Measurements from ENCODE around the gene IDUA.

The IDUA gene

GRCh38 chr4:956531-957230, 30.2 kb upstream of the IDUA start:
- peak; percentile 29 for DNase-seq

GRCh38 chr4:957231-957580, 29.6 kb upstream of the IDUA start:
- peak; percentile 23 for DNase-seq

DNA sequence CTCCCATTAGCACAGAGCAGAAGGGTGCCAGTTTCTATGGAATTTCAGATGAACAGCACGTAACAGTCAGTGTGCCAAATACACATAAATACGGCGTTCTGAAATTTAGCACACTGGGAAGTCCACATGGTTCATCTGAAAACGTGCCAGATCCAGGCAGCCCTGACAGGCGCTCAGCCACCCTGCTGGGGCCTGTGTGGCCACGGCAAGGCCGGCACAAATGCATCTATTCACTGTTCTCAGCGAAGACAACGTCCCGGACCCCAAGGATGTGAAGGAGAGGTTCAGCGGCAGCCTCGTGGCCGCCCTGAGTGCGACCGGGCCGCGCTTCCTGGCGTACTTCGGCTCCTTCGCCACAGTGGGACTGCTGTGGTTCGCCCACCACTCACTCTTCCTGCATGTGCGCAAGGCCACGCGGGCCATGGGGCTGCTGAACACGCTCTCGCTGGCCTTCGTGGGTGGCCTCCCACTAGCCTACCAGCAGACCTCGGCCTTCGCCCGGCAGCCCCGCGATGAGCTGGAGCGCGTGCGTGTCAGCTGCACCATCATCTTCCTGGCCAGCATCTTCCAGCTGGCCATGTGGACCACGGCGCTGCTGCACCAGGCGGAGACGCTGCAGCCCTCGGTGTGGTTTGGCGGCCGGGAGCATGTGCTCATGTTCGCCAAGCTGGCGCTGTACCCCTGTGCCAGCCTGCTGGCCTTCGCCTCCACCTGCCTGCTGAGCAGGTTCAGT, 29.1 kb upstream of the IDUA start:
- peak; percentile 29 for DNase-seq

- no peak for DNase-seq
Measured at GRCh38 chr4:958314-958665, 28.6 kb upstream of the IDUA start.

GRCh38 chr4:958696-959337, 28.0 kb upstream of the IDUA start:
- DNase-seq, result peak; percentile 13

GRCh38 chr4:959338-960139, 27.3 kb upstream of the IDUA start:
- DNase-seq, result peak; percentile 33

DNA sequence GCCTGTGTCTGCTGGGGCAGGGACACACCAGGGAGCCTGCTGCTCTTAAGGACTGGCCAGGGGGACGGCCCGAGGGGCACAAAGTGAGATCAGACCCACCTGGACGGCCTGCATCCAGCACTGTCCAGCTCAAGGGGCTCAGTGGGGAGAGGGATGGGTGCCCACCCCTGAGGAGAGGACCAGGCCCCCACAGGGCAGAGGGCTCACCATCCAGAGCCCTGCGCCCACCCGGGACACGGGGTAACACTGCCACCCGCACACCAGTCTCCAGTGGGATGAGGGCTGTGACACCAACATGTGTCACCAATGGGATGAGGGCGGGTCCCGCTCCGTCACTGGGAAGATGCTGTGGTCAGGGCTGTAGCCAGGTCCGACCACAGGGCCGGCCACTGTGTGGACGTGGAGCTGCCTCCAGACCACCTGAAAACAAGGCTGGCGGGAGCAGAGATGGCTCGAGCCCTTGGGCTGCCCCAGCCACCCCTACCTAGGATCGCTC, 26.7 kb upstream of the IDUA start:
- peak; percentile 26 for DNase-seq

- peak; percentile 43 for DNase-seq
Measured at GRCh38 chr4:960636-961350, 26.1 kb upstream of the IDUA start.

- peak; percentile 66 for DNase-seq
Measured at GRCh38 chr4:961351-962230, 25.3 kb upstream of the IDUA start.

DNA sequence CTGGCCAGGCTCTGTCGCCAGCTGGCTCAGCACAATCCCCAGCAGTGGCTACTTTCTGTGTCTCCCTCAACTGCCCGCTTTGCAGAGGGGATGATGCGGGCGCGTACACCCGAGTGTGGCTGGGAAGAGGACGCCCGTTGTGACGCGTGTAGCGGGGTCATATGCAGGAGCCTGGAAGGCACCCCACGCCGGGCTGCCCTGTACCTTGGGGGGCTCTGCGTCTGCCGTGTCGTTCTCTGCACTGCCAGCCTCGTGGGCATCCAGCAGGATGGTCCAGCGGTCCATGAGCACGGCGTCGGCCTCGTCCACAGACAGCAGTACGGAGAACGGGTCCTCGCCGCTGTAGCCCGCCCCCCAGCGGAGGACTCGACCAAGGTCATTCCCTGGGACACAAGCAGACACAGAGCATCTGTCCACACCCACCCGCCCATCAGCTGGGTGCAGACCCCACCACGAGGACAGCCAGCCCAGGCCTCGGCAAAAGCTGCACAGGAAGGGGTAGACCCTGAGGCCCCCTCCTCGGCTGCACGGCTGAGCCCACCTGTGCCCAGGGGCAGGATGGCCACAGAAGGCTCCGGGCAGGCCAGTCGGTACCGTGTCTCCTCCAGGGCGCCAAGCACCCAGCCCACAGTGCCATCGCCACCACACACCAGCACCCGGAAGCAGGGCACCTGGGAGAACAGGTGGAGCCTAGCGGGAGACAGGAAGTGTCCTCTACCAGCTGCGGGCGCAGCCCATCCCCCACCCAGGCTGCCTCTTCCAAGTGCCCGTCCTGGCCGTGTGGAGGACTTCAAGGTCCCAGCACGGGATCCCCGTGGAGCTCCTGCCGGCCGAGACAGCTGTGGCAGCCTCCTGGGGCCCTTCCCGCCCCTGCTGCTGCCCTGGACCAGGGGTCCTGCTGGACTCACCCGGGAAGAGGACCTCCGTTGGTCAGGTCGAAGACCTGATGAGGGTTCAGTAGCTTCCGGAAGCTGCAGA, 24.3 kb upstream of the IDUA start:
- DNase-seq, result peak; percentile 24

DNA sequence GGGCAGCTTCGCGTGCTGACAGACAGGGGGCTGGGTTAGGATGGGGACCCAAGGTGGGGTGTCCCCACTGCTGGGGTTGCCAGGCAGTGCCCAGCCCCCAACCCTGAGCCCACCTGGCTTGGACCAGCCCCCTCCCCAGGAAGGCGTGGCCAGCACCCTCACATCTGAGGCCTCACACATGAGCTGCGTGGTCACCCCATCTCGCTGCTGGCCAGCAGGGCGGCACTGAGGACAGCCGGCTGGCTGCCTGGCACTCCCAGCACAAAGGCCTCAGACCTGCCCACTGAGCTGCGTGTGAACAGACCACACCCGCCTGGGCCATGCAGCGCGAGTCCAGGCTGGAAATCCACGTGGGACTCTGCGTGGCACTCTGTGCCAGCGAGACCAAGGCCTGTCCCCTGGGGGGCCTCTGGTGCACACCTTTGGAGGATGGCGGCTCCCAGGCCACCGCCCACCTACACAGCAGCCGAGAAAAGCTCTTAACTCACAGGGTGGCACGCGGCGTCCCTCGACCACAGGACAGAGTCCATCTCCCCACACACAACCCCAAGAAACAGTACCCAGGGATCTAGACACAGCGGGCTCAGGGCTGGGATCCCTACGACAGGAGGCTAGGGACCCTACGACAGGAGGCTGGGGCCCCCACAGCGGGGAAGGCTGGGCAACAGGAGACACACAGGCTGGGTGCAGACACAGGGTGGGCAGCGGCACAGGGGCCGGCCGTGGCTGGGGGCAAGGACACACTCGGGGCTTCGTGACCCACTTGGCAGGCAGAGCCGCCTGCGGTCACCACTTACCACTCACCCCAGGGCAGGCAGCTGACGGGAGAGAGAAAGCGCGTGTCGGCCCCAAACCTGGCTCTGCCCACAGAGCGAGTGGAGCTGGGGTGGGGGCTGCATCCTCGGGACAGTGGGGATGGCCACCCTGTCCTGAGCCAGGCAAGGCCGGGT, 23.3 kb upstream of the IDUA start:
- no peak for DNase-seq

DNA sequence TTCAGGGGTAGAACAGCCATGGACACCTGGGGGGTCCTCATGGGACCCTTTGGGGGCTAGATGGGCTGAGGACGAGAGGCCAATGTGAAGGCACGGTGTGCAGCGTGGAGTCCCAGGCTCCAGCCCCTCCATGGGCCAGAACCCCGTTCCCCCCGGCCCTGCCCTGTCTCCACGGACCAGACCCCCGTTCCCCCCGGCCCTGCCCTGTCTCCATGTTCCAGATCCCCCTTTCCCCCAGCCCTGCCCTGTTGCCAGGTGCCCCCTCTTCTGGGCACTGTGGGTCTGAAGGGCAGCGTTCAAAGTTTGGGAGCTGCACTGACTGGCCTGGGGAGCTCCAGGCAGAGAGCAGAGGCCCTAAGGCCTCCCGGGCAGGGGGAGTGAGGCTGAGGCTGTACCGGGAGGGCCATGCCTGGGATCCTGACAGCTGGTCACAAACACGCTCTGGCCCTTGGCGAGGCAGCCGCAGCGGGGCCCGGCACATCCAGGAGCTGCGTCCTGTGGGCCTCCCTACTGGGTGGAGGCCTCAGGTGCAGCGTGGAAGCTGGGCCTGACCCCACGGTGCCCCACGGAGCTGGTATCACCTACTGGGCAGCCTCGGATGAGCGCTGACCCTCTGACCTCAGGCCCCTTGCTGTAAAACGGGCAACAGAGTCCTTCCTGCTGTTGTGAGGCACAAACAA, 22.4 kb upstream of the IDUA start:
- no peak for DNase-seq

DNA sequence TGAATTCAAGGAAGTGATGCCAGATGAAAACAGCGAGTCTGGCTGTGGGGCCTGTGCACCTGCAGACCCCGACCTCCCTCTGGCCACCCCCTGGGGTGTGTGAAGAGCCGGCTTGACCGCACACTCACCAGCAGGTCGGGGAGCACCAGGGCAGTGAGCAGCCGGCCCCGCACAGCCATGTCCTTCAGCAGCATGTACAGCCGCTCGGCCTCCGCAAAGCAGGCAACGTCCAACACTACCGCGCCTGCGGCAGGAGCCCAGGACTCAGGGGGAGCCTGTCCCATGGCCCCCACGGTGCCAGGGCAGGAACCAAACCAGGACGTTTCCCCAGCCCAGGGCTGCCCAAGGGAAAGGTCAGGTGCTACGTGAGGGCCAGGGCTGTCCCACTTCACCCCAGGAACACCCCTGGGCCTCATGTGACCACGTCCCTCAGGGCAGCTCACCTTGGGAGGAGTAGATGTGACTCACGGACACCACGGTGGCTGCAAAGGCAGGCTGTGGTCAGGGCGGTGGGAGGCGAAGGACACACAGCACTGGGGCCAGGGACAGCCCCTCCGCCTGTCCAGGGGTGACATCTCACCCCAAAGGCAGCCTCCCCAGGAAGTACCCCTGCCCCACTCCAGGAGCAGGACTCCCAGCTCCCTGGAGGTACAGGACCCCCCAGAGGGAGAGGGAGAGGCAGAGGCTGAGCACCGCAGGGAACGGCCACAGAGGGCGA, 21.6 kb upstream of the IDUA start:
- no peak for DNase-seq

DNA sequence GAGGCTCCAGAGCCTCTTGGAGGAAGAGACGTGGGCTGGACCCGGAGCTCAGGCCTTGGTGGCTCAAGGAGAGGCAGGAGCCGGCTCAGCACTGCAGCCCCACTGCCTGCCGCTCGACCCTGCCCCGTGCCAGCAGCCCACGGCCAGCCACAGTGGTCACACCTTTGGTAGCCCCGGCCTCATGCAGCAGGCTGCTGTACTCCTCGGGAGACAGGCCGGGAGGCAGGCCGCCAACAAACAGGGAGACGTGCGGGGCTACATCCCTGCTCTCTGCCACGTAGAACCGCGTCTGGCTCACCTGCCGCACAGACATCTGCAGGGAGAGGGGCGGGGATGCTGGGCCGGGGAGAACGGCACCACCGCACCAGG, 21.1 kb upstream of the IDUA start:
- no peak for DNase-seq

- no peak for DNase-seq
Measured at GRCh38 chr4:966266-967112, 20.4 kb upstream of the IDUA start.
